Upper lobe of left lung (tissue), 6 donors: ENCODE results near the gene ST8SIA5. TPM values are rescaled to one million over a fixed set of nuclear protein-coding genes. Genes with fewer than 3 reads are reported as not detected.
"Not testable (repeated sequence)": the region's sequence is repeated elsewhere in the genome, so short reads cannot be mapped to it uniquely, and the experiment has no call there.

Source experiments
- ATAC-seq, 2 donors: fragments of 200-7000 bp; cut with Tn5 transposase; one replicate each; pipeline ENCODE4 v1.9.1; 2022; ENCODE audit warnings: mild to moderate bottlenecking in 2 of 2, moderate library complexity in 2 of 2; ENCODE audit not compliant: low FRiP score in 2 of 2
- DNase-seq, 2 donors: peaks; one replicate each; pipeline ENCODE4 v3.0.0-alpha.2; 2019 to 2020
- H3K27ac ChIP-seq, 4 donors: fragments of 200-600 bp; sonication (generic); one replicate each; pipeline ENCODE4 v1.5.1; 2016 to 2019
- H3K27me3 ChIP-seq, 4 donors: fragments of 200-600 bp; sonication (generic); one replicate each; pipeline ENCODE4 v1.5.1; 2017 to 2019
- H3K36me3 ChIP-seq, 4 donors: fragments of 200-600 bp; sonication (generic); one replicate each; pipeline ENCODE4 v1.5.1; 2016 to 2019
- H3K4me1 ChIP-seq, 4 donors: fragments of 200-600 bp; sonication (generic); one replicate each; pipeline ENCODE4 v1.5.1; 2018 to 2019
- H3K4me3 ChIP-seq, 4 donors: fragments of 200-600 bp; sonication (generic); one replicate each; pipeline ENCODE4 v1.5.1; 2017 to 2019; ENCODE audit warnings: mild to moderate bottlenecking in 2 of 4, moderate library complexity in 1 of 4
- H3K9me3 ChIP-seq, 4 donors: fragments of 200-600 bp; sonication (generic); one replicate each; pipeline ENCODE4 v1.5.1; 2018 to 2019
- CTCF ChIP-seq, 6 experiments: fragments of 450-650 bp in 4 of 6; fragments of 200-600 bp in 2 of 6; sonication (generic) in 2 of 6; IDR thresholded peaks; one replicate each; pipeline ENCODE4 v1.5.1; 2016 to 2019; ENCODE audit warnings: antibody characterized with exemption in 6 of 6
- EP300 ChIP-seq, 4 donors: sonication (generic); formaldehyde crosslinking; IDR thresholded peaks; one replicate each; pipeline ENCODE4 v1.5.1; 2017; ENCODE audit warnings: antibody characterized with exemption in 4 of 4, control low read depth in 2 of 4
- POLR2A ChIP-seq, 4 donors: fragments of 450-650 bp; IDR thresholded peaks; one replicate each; pipeline ENCODE4 v1.5.1; 2016 to 2017; ENCODE audit warnings: antibody characterized with exemption in 4 of 4, mild to moderate bottlenecking in 2 of 4
- POLR2AphosphoS5 ChIP-seq, 2 donors: sonication (generic); formaldehyde crosslinking; IDR thresholded peaks; one replicate each; pipeline ENCODE4 v1.5.1; 2017; ENCODE audit warnings: antibody characterized with exemption in 2 of 2
- WGBS, 2 donors: methylation state at CpG; one replicate each; pipeline ENCODE4 v1.1.5; 2017 to 2018; 5-methylcytosine and 5-hydroxymethylcytosine counted together
- total RNA-seq, 6 donors: library from RNA; depleted of rRNA in 4 of 6; stranded (reverse); fragments of >200 nt in 4 of 6; gene quantifications; one replicate each; pipeline versions ENCODE4 v1.1.0 to v1.2.1, GENCODE V29; 2016 to 2021
- donor health status: DM: no; HTN: no; CAD: no; lungs with moderate emphysema.
- donor health status: DM: no; HTN: yes; CAD: no; lungs with severe emphysema.

The ST8SIA5 gene
- under 1 TPM in 4 of 6 donors, not detected in 2; 0.30 to 0.74 (median 0.50) TPM for total RNA-seq

GRCh38 chr18:46756559-46757201, at the start of gene ST8SIA5:
Gene ST8SIA5, minus strand, starts transcription at chr18:46757053. Its CDS starts 545 bp downstream, at chr18:46756508.
- peaks cover 0 to 31% (median 17%) of the 10 kb centered on the region in 4 donors for H3K27me3 ChIP-seq
- no peak within 1 kb of the TSS for H3K27ac ChIP-seq
- H3K36me3 ChIP-seq: no peaks in the 10 kb centered on the region
- peaks cover 15 to 27% (median 23%) of the 10 kb centered on the region in 4 donors for H3K4me1 ChIP-seq
- H3K4me3 ChIP-seq: peak within 1 kb of the TSS in 3 of 4 donors; percentile 18 to 35 (median 19)
- WGBS, 2 donors: 0 to 1% methylated on average over 3 to 72 of the region's 74 CpGs
- no peaks in the 10 kb centered on the region for H3K9me3 ChIP-seq
- DNase-seq: peak in 1 of 2 donors; percentile 84
- no peak for TF ChIP-seq POLR2A (IDR thresholded peaks at IDR 0.05)
- no peak for TF ChIP-seq EP300 (IDR thresholded peaks at IDR 0.05)
- TF ChIP-seq POLR2AphosphoS5 (IDR thresholded peaks at IDR 0.05): no peak
- TF ChIP-seq CTCF (IDR thresholded peaks at IDR 0.05): no peak
- peak in 1 of 2 donors; percentile 30 for ATAC-seq

- WGBS, 2 donors: 88 to 92% methylated on average over 6 of the region's 6 CpGs
- not testable (repeated sequence) for H3K36me3 ChIP-seq, H3K4me3 ChIP-seq, H3K27ac ChIP-seq, DNase-seq, H3K27me3 ChIP-seq, ATAC-seq, H3K4me1 ChIP-seq, H3K9me3 ChIP-seq
These were observed 39.1 kb upstream of the ST8SIA5 start for GRCh38 chr18:46795945-46796344.

GRCh38 chr18:46794607-46795006, 37.8 kb upstream of the ST8SIA5 start:
- no peak overlapping the region for H3K27ac ChIP-seq
- 69 to 81% methylated on average over 1 of the region's 1 CpG for WGBS, 2 donors
- H3K4me3 ChIP-seq: no peak overlapping the region
- ATAC-seq (no peak), DNase-seq (no peak)
- no peaks in the 10 kb centered on the region for H3K4me1 ChIP-seq
- H3K36me3 ChIP-seq: no peaks in the 10 kb centered on the region
- H3K27me3 ChIP-seq: no peaks in the 10 kb centered on the region
- no peaks in the 10 kb centered on the region for H3K9me3 ChIP-seq
- TF ChIP-seq CTCF (IDR thresholded peaks at IDR 0.05) (no peak), POLR2A (IDR thresholded peaks at IDR 0.05) (no peak), POLR2AphosphoS5 (IDR thresholded peaks at IDR 0.05) (no peak), EP300 (IDR thresholded peaks at IDR 0.05) (no peak)

GRCh38 chr18:46793565-46793964, 36.7 kb upstream of the ST8SIA5 start:
- no peak for DNase-seq
- no peaks in the 10 kb centered on the region for H3K9me3 ChIP-seq
- WGBS, 2 donors: 58 to 72% methylated on average over 3 of the region's 3 CpGs
- H3K27me3 ChIP-seq: no peaks in the 10 kb centered on the region
- H3K27ac ChIP-seq: no peak overlapping the region
- H3K4me3 ChIP-seq: no peak overlapping the region
- H3K36me3 ChIP-seq: no peaks in the 10 kb centered on the region
- H3K4me1 ChIP-seq: no peaks in the 10 kb centered on the region
- TF ChIP-seq EP300 (IDR thresholded peaks at IDR 0.05) (no peak), POLR2A (IDR thresholded peaks at IDR 0.05) (no peak), POLR2AphosphoS5 (IDR thresholded peaks at IDR 0.05) (no peak), CTCF (IDR thresholded peaks at IDR 0.05) (no peak)
- ATAC-seq: peak in 1 of 2 donors; percentile 30

- H3K27ac ChIP-seq: no peak overlapping the region
- DNase-seq (no peak), ATAC-seq (no peak)
- no peaks in the 10 kb centered on the region for H3K27me3 ChIP-seq
- peaks cover 0 to 4% (median 0%) of the 10 kb centered on the region in 4 donors for H3K9me3 ChIP-seq
- 87 to 96% methylated on average over 4 of the region's 4 CpGs for WGBS, 2 donors
- no peaks in the 10 kb centered on the region for H3K36me3 ChIP-seq
- no peak overlapping the region for H3K4me3 ChIP-seq
- TF ChIP-seq EP300 (IDR thresholded peaks at IDR 0.05) (no peak), POLR2A (IDR thresholded peaks at IDR 0.05) (no peak), CTCF (IDR thresholded peaks at IDR 0.05) (no peak), POLR2AphosphoS5 (IDR thresholded peaks at IDR 0.05) (no peak)
- H3K4me1 ChIP-seq: no peaks in the 10 kb centered on the region
These were observed 32.2 kb upstream of the ST8SIA5 start for GRCh38 chr18:46789088-46789487.
